22Rv1 (cell line): Measurements from ENCODE around the gene POM121.
"Not testable (repeated sequence)": the region's sequence is repeated elsewhere in the genome, so short reads cannot be mapped to it uniquely, and the experiment has no call there.

Experiments
- CTCF ChIP-seq: fragments of 450-650 bp; IDR thresholded peaks from 2 replicates; pipeline ENCODE4 v1.5.1; 2017; ENCODE audit warnings: mild to moderate bottlenecking
- ZFX ChIP-seq: fragments of 450-650 bp; IDR thresholded peaks from 2 replicates; pipeline ENCODE4 v1.6.1; 2017; ENCODE audit warnings: antibody characterized with exemption, borderline replicate concordance

GRCh38 chr7:72946130-72946745, 21.3 kb downstream of the POM121 start:
- peak; percentile 80 for TF ChIP-seq CTCF
- not testable (repeated sequence) for TF ChIP-seq ZFX
